ENCODE measurements around the gene IP6K3.

Gene IP6K3

GRCh38 chr6:33702345-33702977, 44.2 kb downstream of the IP6K3 start:
- no peak overlapping the region for H3K4me3 Mint-ChIP-seq
- peak overlapping the region; percentile 69 for H3K27ac Mint-ChIP-seq
- H3K36me3 Mint-ChIP-seq = peaks cover 33% of the 10 kb centered on the region
- no peaks in the 10 kb centered on the region for H3K9me3 Mint-ChIP-seq
- DNase-seq = peak; percentile 40
- H3K4me1 Mint-ChIP-seq = peaks cover 26% of the 10 kb centered on the region
- no peaks in the 10 kb centered on the region for H3K27me3 Mint-ChIP-seq
- CTCF ChIA-PET = interaction anchor here (0.7 to 3.6 kb wide), 7 partner anchors 13 to 116 kb away, joined by 3 to 44 read pairs (median 4); no protein-coding TSS in a partner anchor

- Mint-ChIP-seq H3K36me3 (peaks cover 47% of the 10 kb centered on the region), H3K27me3 (no peaks in the 10 kb centered on the region), H3K27ac (peak overlapping the region; percentile 35), H3K9me3 (no peaks in the 10 kb centered on the region), H3K4me1 (peaks cover 45% of the 10 kb centered on the region), H3K4me3 (no peak overlapping the region)
- CTCF ChIA-PET = interaction anchor here (0.6 to 3.6 kb wide), 19 partner anchors 8 to 310 kb away, joined by 3 to 44 read pairs (median 4); partner anchors contain the start of genes BAK1, ITPR3 and UQCC2
- DNase-seq = peak; percentile 87
These were observed 46.2 kb downstream of the IP6K3 start for GRCh38 chr6:33700391-33701050.

- Mint-ChIP-seq H3K36me3 (peaks cover 54% of the 10 kb centered on the region), H3K27me3 (no peaks in the 10 kb centered on the region), H3K4me1 (peaks cover 53% of the 10 kb centered on the region), H3K4me3 (no peak overlapping the region), H3K27ac (peak overlapping the region; percentile 62), H3K9me3 (no peaks in the 10 kb centered on the region)
- CTCF ChIA-PET = interaction anchor here (0.6 to 3.6 kb wide), 12 partner anchors 9 to 309 kb away, joined by 3 to 44 read pairs (median 8); partner anchors contain the start of genes BAK1 and UQCC2
- DNase-seq = no peak
These were observed 47.0 kb downstream of the IP6K3 start for GRCh38 chr6:33699739-33700138.

- Mint-ChIP-seq H3K4me3 (no peak overlapping the region), H3K9me3 (no peaks in the 10 kb centered on the region), H3K36me3 (peaks cover 56% of the 10 kb centered on the region), H3K4me1 (peaks cover 59% of the 10 kb centered on the region), H3K27ac (peak overlapping the region; percentile 62), H3K27me3 (no peaks in the 10 kb centered on the region)
- CTCF ChIA-PET = interaction anchor here (0.6 kb wide), 1 partner anchor 109 kb away, joined by 3 read pairs; no protein-coding TSS in a partner anchor
- no peak for DNase-seq
These were observed 47.6 kb downstream of the IP6K3 start for GRCh38 chr6:33699131-33699530.

GRCh38 chr6:33698494-33698893, 48.2 kb downstream of the IP6K3 start:
- H3K9me3 Mint-ChIP-seq = no peaks in the 10 kb centered on the region
- H3K27me3 Mint-ChIP-seq = no peaks in the 10 kb centered on the region
- CTCF ChIA-PET = interaction anchor here (0.6 kb wide), 1 partner anchor 102 kb away, joined by 3 read pairs; no protein-coding TSS in a partner anchor
- H3K4me3 Mint-ChIP-seq = no peak overlapping the region
- peaks cover 65% of the 10 kb centered on the region for H3K4me1 Mint-ChIP-seq
- H3K36me3 Mint-ChIP-seq = peaks cover 56% of the 10 kb centered on the region
- H3K27ac Mint-ChIP-seq = peak overlapping the region; percentile 37
- DNase-seq = no peak

- peak overlapping the region; percentile 95 for H3K27ac Mint-ChIP-seq
- H3K4me3 Mint-ChIP-seq = no peak overlapping the region
- no peaks in the 10 kb centered on the region for H3K27me3 Mint-ChIP-seq
- no peak for DNase-seq
- CTCF ChIA-PET = interaction anchor here (1.0 to 1.6 kb wide), 5 partner anchors 46 to 113 kb away, joined by 3 to 5 read pairs (median 4); no protein-coding TSS in a partner anchor
- no peaks in the 10 kb centered on the region for H3K9me3 Mint-ChIP-seq
- peaks cover 57% of the 10 kb centered on the region for H3K36me3 Mint-ChIP-seq
- peaks cover 71% of the 10 kb centered on the region for H3K4me1 Mint-ChIP-seq
These were observed 48.9 kb downstream of the IP6K3 start for GRCh38 chr6:33697845-33698244.

GRCh38 chr6:33696548-33697518, 49.9 kb downstream of the IP6K3 start:
- Mint-ChIP-seq H3K4me1 (peaks cover 82% of the 10 kb centered on the region), H3K4me3 (peak overlapping the region; percentile 36), H3K9me3 (no peaks in the 10 kb centered on the region), H3K27me3 (no peaks in the 10 kb centered on the region), H3K36me3 (peaks cover 62% of the 10 kb centered on the region), H3K27ac (peak overlapping the region; percentile 95)
- CTCF ChIA-PET = interaction anchor here (1.0 to 3.9 kb wide), 7 partner anchors 14 to 114 kb away, joined by 3 to 16 read pairs (median 4); partner anchors contain the start of gene UQCC2
- DNase-seq = peak; percentile 64

GRCh38 chr6:33696076-33696475, 50.6 kb downstream of the IP6K3 start:
- no peak for DNase-seq
- H3K9me3 Mint-ChIP-seq = no peaks in the 10 kb centered on the region
- peaks cover 86% of the 10 kb centered on the region for H3K4me1 Mint-ChIP-seq
- peak overlapping the region; percentile 36 for H3K4me3 Mint-ChIP-seq
- H3K27ac Mint-ChIP-seq = peak overlapping the region; percentile 95
- no peaks in the 10 kb centered on the region for H3K27me3 Mint-ChIP-seq
- H3K36me3 Mint-ChIP-seq = peaks cover 66% of the 10 kb centered on the region
- CTCF ChIA-PET = interaction anchor here (1.4 to 3.9 kb wide), 3 partner anchors 15 to 114 kb away, joined by 4 to 16 read pairs (median 6); partner anchors contain the start of gene UQCC2

- H3K4me3 Mint-ChIP-seq = no peak overlapping the region
- peaks cover 68% of the 10 kb centered on the region for H3K36me3 Mint-ChIP-seq
- H3K9me3 Mint-ChIP-seq = no peaks in the 10 kb centered on the region
- no peaks in the 10 kb centered on the region for H3K27me3 Mint-ChIP-seq
- peak overlapping the region; percentile 97 for H3K27ac Mint-ChIP-seq
- peaks cover 90% of the 10 kb centered on the region for H3K4me1 Mint-ChIP-seq
- DNase-seq = no peak
- CTCF ChIA-PET = interaction anchor here (0.9 to 3.9 kb wide), 3 partner anchors 16 to 110 kb away, joined by 3 to 16 read pairs (median 6); partner anchors contain the start of gene UQCC2
These were observed 51.2 kb downstream of the IP6K3 start for GRCh38 chr6:33695451-33695887.

GRCh38 chr6:33694977-33695376, 51.7 kb downstream of the IP6K3 start:
- H3K4me3 Mint-ChIP-seq = no peak overlapping the region
- CTCF ChIA-PET = interaction anchor here (0.9 to 3.9 kb wide), 4 partner anchors 16 to 110 kb away, joined by 3 to 16 read pairs (median 4); partner anchors contain the start of gene UQCC2
- no peaks in the 10 kb centered on the region for H3K27me3 Mint-ChIP-seq
- no peaks in the 10 kb centered on the region for H3K9me3 Mint-ChIP-seq
- no peak for DNase-seq
- peaks cover 64% of the 10 kb centered on the region for H3K36me3 Mint-ChIP-seq
- peak overlapping the region; percentile 97 for H3K27ac Mint-ChIP-seq
- peaks cover 85% of the 10 kb centered on the region for H3K4me1 Mint-ChIP-seq

- H3K4me3 Mint-ChIP-seq = peak overlapping the region; percentile 38
- H3K27me3 Mint-ChIP-seq = no peaks in the 10 kb centered on the region
- peak; percentile 72 for DNase-seq
- no peaks in the 10 kb centered on the region for H3K9me3 Mint-ChIP-seq
- peaks cover 81% of the 10 kb centered on the region for H3K4me1 Mint-ChIP-seq
- H3K27ac Mint-ChIP-seq = peak overlapping the region; percentile 97
- H3K36me3 Mint-ChIP-seq = peaks cover 63% of the 10 kb centered on the region
- CTCF ChIA-PET = interaction anchor here (0.9 to 3.9 kb wide), 4 partner anchors 17 to 109 kb away, joined by 3 to 16 read pairs (median 4); partner anchors contain the start of gene UQCC2
These were observed 52.2 kb downstream of the IP6K3 start for GRCh38 chr6:33694401-33694931.

GRCh38 chr6:33693186-33694105, 53.3 kb downstream of the IP6K3 start:
- Mint-ChIP-seq H3K4me3 (no peak overlapping the region), H3K36me3 (peaks cover 67% of the 10 kb centered on the region), H3K4me1 (peaks cover 75% of the 10 kb centered on the region), H3K9me3 (no peaks in the 10 kb centered on the region), H3K27me3 (no peaks in the 10 kb centered on the region), H3K27ac (peak overlapping the region; percentile 97)
- no peak for DNase-seq
- CTCF ChIA-PET = interaction anchor here (0.7 to 3.9 kb wide), 6 partner anchors 8 to 107 kb away, joined by 3 to 16 read pairs (median 3); partner anchors contain the start of gene UQCC2

Data from activated naive CD4-positive, alpha-beta T cell treated with anti-CD3 and anti-CD28 coated beads, Interleukin-2, amount 10 ng/mL, durations not matched to agents 7 days and 5 days (primary cell).